ENCODE data around the gene CACNA1A. TPM values are rescaled to one million over a fixed set of nuclear protein-coding genes. Genes with fewer than 3 reads are reported as not detected.
"Not testable (repeated sequence)": the region's sequence is repeated elsewhere in the genome, so short reads cannot be mapped to it uniquely, and the experiment has no call there.

The CACNA1A gene
- total RNA-seq, 2 experiments from 2014 or later = 0.30 to 0.45 TPM

DNA sequence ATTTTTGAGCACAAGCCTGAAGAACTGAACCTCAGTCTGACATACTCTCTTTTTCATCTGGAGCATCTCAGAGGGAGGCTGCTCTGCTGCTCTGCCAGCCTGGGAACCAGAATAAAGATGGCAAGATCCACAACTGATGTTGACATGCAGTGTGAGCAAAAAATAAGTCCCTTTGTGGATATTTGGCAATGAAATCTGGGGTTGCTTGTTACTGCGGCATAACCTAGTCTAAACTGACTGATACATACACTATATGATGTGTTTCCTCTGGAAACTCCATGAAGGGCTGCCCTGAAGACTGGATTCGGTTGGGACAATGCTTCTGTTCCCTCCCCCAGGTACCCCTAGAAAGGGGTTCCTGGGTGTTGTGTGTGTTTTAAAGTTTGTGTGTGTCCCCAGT is 249.4 kb downstream of the CACNA1A start:
- intact Hi-C loops (cut with DNase I, micrococcal nuclease) = no loop called here
- H3K27ac ChIP-seq (ENCODE audit: low read depth in 1 of 2, low read length in 2 of 2) = no peak overlapping the region
- Mint-ChIP-seq H3K9me3 (no peaks in the 10 kb centered on the region), H3K4me1 (ENCODE audit: low read depth) (no peaks in the 10 kb centered on the region), H3K36me3 (ENCODE audit: low read depth) (no peaks in the 10 kb centered on the region), H3K27ac (no peak overlapping the region), H3K4me3 (no peak overlapping the region), H3K27me3 (peaks cover 32% of the 10 kb centered on the region)
- TF ChIP-seq, protein P1, sequence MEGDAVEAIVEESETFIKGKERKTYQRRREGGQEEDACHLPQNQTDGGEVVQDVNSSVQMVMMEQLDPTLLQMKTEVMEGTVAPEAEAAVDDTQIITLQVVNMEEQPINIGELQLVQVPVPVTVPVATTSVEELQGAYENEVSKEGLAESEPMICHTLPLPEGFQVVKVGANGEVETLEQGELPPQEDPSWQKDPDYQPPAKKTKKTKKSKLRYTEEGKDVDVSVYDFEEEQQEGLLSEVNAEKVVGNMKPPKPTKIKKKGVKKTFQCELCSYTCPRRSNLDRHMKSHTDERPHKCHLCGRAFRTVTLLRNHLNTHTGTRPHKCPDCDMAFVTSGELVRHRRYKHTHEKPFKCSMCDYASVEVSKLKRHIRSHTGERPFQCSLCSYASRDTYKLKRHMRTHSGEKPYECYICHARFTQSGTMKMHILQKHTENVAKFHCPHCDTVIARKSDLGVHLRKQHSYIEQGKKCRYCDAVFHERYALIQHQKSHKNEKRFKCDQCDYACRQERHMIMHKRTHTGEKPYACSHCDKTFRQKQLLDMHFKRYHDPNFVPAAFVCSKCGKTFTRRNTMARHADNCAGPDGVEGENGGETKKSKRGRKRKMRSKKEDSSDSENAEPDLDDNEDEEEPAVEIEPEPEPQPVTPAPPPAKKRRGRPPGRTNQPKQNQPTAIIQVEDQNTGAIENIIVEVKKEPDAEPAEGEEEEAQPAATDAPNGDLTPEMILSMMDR (IDR thresholded peaks at IDR 0.05) = no peak
- POLR2A ChIA-PET = no interaction called here
- H3K9me3 ChIP-seq (ENCODE audit: control insufficient read depth in 1 of 2, insufficient read depth in 1 of 2, low read length in 2 of 2) = no peaks in the 10 kb centered on the region
- no peaks in the 10 kb centered on the region for H3K4me1 ChIP-seq (ENCODE audit: insufficient read depth, low read length)
- no peak overlapping the region for H3K4me3 ChIP-seq (ENCODE audit: low read length)
- H3K27me3 ChIP-seq (ENCODE audit: control insufficient read depth in 1 of 2, insufficient read depth in 2 of 2, low read length in 2 of 2) = no peaks in the 10 kb centered on the region
- CTCF ChIA-PET = no interaction called here
- ATAC-seq (ENCODE audit: poor library complexity) (no peak), DNase-seq (no peak)
- H3K36me3 ChIP-seq (ENCODE audit: insufficient read depth, low read length) = no peaks in the 10 kb centered on the region

DNA sequence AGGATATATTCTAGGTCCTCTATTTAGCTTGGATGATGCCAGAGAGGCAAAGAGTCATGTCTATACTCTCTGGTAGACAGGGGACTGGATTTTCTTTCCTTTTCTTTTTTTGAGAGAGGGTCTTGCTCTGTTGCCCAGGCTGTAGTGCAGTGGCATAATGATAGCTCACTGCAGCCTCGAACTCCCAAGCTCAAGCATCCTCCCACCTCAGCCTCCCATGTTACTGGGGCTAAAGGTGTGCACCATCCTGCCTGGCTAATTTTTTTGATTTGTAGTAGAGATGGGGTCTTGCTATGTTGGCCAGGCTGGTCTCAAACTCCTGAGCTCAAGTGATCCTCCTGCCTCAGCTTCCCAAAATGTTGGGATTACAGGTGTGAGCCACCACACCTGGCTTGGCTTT is 249.9 kb downstream of the CACNA1A start:
- H3K9me3 Mint-ChIP-seq; H3K27me3 ChIP-seq (ENCODE audit: control insufficient read depth in 1 of 2, insufficient read depth in 2 of 2, low read length in 2 of 2); intact Hi-C loops (cut with DNase I, micrococcal nuclease); H3K36me3 ChIP-seq (ENCODE audit: insufficient read depth, low read length); H3K4me3 Mint-ChIP-seq; ATAC-seq (ENCODE audit: poor library complexity); H3K36me3 Mint-ChIP-seq (ENCODE audit: low read depth); H3K4me3 ChIP-seq (ENCODE audit: low read length); H3K27ac Mint-ChIP-seq; H3K9me3 ChIP-seq (ENCODE audit: control insufficient read depth in 1 of 2, insufficient read depth in 1 of 2, low read length in 2 of 2); H3K4me1 Mint-ChIP-seq (ENCODE audit: low read depth); CTCF ChIA-PET; POLR2A ChIA-PET; DNase-seq; H3K27ac ChIP-seq (ENCODE audit: low read depth in 1 of 2, low read length in 2 of 2); H3K4me1 ChIP-seq (ENCODE audit: insufficient read depth, low read length): not testable (repeated sequence)
- peaks cover 32% of the 10 kb centered on the region for H3K27me3 Mint-ChIP-seq

DNA sequence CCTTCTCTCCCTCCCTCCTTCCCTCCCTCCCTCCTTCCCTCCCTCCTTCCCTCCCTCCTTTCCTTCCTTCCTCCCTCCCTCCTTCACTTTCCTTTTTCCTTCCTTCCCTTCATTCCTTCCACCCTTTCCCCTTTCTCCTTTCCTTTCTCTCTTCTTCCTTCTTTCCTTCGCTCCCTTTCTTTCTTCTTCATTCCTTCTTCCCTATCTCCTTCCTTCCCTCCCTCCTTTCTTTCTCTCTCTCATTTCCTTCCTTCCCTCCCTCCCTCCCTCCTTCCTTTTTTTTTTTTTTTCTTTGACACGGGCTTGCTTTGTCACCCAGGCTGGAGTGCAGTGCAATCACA is 250.6 kb downstream of the CACNA1A start:
- no peaks in the 10 kb centered on the region for H3K36me3 ChIP-seq (ENCODE audit: insufficient read depth, low read length)

More for the DNA sequence above, 250.6 kb downstream of the CACNA1A start:
- Histone ChIP-seq H3K27me3 (ENCODE audit: control insufficient read depth in 1 of 2, insufficient read depth in 2 of 2, low read length in 2 of 2) (no peaks in the 10 kb centered on the region), H3K27ac (ENCODE audit: low read depth in 1 of 2, low read length in 2 of 2) (no peak overlapping the region), H3K4me1 (ENCODE audit: insufficient read depth, low read length) (no peaks in the 10 kb centered on the region), H3K9me3 (ENCODE audit: control insufficient read depth in 1 of 2, insufficient read depth in 1 of 2, low read length in 2 of 2) (no peaks in the 10 kb centered on the region), H3K4me3 (ENCODE audit: low read length) (no peak overlapping the region)
- ATAC-seq (ENCODE audit: poor library complexity) (no peak), DNase-seq (no peak)
- intact Hi-C loops (cut with DNase I, micrococcal nuclease) = no loop called here
- Mint-ChIP-seq H3K9me3 (no peaks in the 10 kb centered on the region), H3K4me1 (ENCODE audit: low read depth) (no peaks in the 10 kb centered on the region), H3K27ac (no peak overlapping the region), H3K27me3 (peaks cover 32% of the 10 kb centered on the region), H3K4me3 (no peak overlapping the region), H3K36me3 (ENCODE audit: low read depth) (no peaks in the 10 kb centered on the region)
- TF ChIP-seq, protein P1 (IDR thresholded peaks at IDR 0.05) = no peak
- ChIA-PET CTCF (no interaction called here), POLR2A (no interaction called here)
